H1 (cell line): Measurements from ENCODE around the gene GOLIM4. TPM values are rescaled to one million over a fixed set of nuclear protein-coding genes. Genes with fewer than 3 reads are reported as not detected.

Experiments used
- CTCF ChIA-PET: fragments of 300-600 bp; sonication (Branson Sonifier 250); formaldehyde crosslinking; loops from one replicate; lab custom pipeline; 2021; ENCODE audit not compliant: partially characterized antibody; lab: Charles Lee
- POLR2A ChIA-PET: fragments of 300-600 bp; sonication (Branson Sonifier 250); formaldehyde crosslinking; loops from one replicate; lab custom pipeline; 2021; ENCODE audit warnings: inconsistent platforms; ENCODE audit not compliant: partially characterized antibody; lab: Charles Lee
- DNase-seq, 2 experiments: peaks; one replicate each; pipeline versions ENCODE4 v3.0.0 to v3.0.0-alpha.2; 2010 to 2022; ENCODE audit warnings: low spot score in 2 of 2, low read depth in 1 of 2, mixed read lengths in 1 of 2
- FAIRE-seq: peaks from 2 replicates; lab custom pipeline; 2011; peaks lifted over from hg19 to GRCh38; lab: Jason Lieb, UNC
- H2AFZ ChIP-seq: 2 replicates; pipeline ENCODE4 v1.8.1; 2012; ENCODE audit warnings: low read length, inconsistent platforms
- H2AK5ac ChIP-seq: 2 replicates; pipeline ENCODE4 v1.6.1; 2013; ENCODE audit warnings: low read depth, low read length
- H2BK120ac ChIP-seq: replicated peaks from 2 replicates; pipeline ENCODE3; 2013; ENCODE audit warnings: low read depth, low read length, inconsistent platforms
- H2BK12ac ChIP-seq: 2 replicates; pipeline ENCODE4 v1.6.1; 2013; ENCODE audit warnings: low read depth, low read length
- H2BK15ac ChIP-seq: 2 replicates; pipeline ENCODE4 v1.6.1; 2013; ENCODE audit warnings: low read length
- H2BK20ac ChIP-seq: 2 replicates; pipeline ENCODE4 v1.6.1; 2013; ENCODE audit warnings: low read length
- H2BK5ac ChIP-seq: 2 replicates; pipeline ENCODE4 v1.6.1; 2013; ENCODE audit warnings: low read depth, low read length
- H3K14ac ChIP-seq: 2 replicates; pipeline ENCODE4 v1.6.1; 2013; ENCODE audit warnings: inconsistent platforms; ENCODE audit not compliant: insufficient read length
- H3K18ac ChIP-seq: 2 replicates; pipeline ENCODE4 v1.6.1; 2013; ENCODE audit warnings: low read length; ENCODE audit errors: extremely low read depth
- H3K23ac ChIP-seq: 2 replicates; pipeline ENCODE4 v1.6.1; 2013; ENCODE audit warnings: inconsistent platforms; ENCODE audit not compliant: insufficient read length
- H3K23me2 ChIP-seq: 2 replicates; pipeline ENCODE4 v1.6.1; 2013; ENCODE audit warnings: low read depth, low read length
- H3K27ac ChIP-seq: 2 replicates; pipeline ENCODE4 v1.6.1; 2011; ENCODE audit warnings: low read depth, low read length, inconsistent platforms
- H3K27me3 ChIP-seq, 4 experiments: replicated peaks in 1 of 4; 1 replicate in 1 of 4; 2 replicates in 3 of 4; pipeline versions ENCODE4 v1.6.1 to v1.8.1; 2011 to 2013; ENCODE audit warnings: low read length in 3 of 4, mild to moderate bottlenecking in 3 of 4, inconsistent platforms in 2 of 4, mixed read lengths in 2 of 4, moderate library complexity in 1 of 4; ENCODE audit not compliant: control insufficient read depth in 3 of 4, insufficient read depth in 3 of 4; ENCODE audit errors: extremely low read depth in 1 of 4
- H3K36me3 ChIP-seq, 4 experiments: 2 replicates each; pipeline versions ENCODE4 v1.6.1 to v1.8.1; 2011 to 2013; ENCODE audit warnings: mild to moderate bottlenecking in 4 of 4, low read length in 3 of 4, moderate library complexity in 2 of 4, control low read depth in 1 of 4, inconsistent platforms in 1 of 4; ENCODE audit not compliant: insufficient read depth in 4 of 4, control insufficient read depth in 2 of 4
- H3K4ac ChIP-seq: replicated peaks from 2 replicates; pipeline ENCODE3; 2013; ENCODE audit warnings: low read length, low read depth, mixed read lengths, inconsistent platforms; ENCODE audit not compliant: insufficient read length
- H3K4me1 ChIP-seq, 4 experiments: replicated peaks in 1 of 4; 1 replicate in 1 of 4; 2 replicates in 3 of 4; pipeline versions ENCODE4 v1.6.1 to v1.8.1; 2011 to 2013; ENCODE audit warnings: low read length in 3 of 4, inconsistent platforms in 2 of 4, mixed read lengths in 1 of 4; ENCODE audit not compliant: insufficient read depth in 4 of 4, control insufficient read depth in 3 of 4
- H3K4me2 ChIP-seq, 2 experiments: 2 replicates each; pipeline versions ENCODE4 v1.6.1 to v1.8.1; 2011 to 2013; ENCODE audit warnings: low read depth in 2 of 2, low read length in 2 of 2, control low read depth in 1 of 2, inconsistent platforms in 1 of 2, mild to moderate bottlenecking in 1 of 2; ENCODE audit not compliant: insufficient read depth in 1 of 2
- H3K4me3 ChIP-seq, 4 experiments: fragments of 200-600, 300-600 bp in 1 of 4; sonication (generic), shearing (Covaris generic), sonication (Bioruptor Twin) in 1 of 4; 2 replicates each; pipeline versions ENCODE4 v1.5.1 to v1.8.1; 2011 to 2016; ENCODE audit warnings: low read length in 4 of 4, low read depth in 3 of 4, control low read depth in 2 of 4, inconsistent platforms in 2 of 4, mild to moderate bottlenecking in 2 of 4, mixed read lengths in 1 of 4, moderate library complexity in 1 of 4; ENCODE audit not compliant: insufficient read depth in 2 of 4; ENCODE audit errors: extremely low read depth in 1 of 4
- H3K56ac ChIP-seq: replicated peaks from 2 replicates; pipeline ENCODE3; 2013; ENCODE audit warnings: low read depth, mild to moderate bottlenecking, mixed read lengths, low read length, inconsistent platforms; ENCODE audit not compliant: insufficient read length
- H3K79me1 ChIP-seq: 2 replicates; pipeline ENCODE4 v1.6.1; 2013; ENCODE audit warnings: low read depth, low read length, control low read depth
- H3K79me2 ChIP-seq, 2 experiments: 2 replicates each; pipeline versions ENCODE4 v1.6.1 to v1.8.1; 2012 to 2013; ENCODE audit warnings: low read length in 2 of 2, mild to moderate bottlenecking in 2 of 2, inconsistent platforms in 1 of 2; ENCODE audit not compliant: insufficient read depth in 2 of 2, control insufficient read depth in 1 of 2
- H3K9ac ChIP-seq, 4 experiments: replicated peaks in 1 of 4; 1 replicate in 1 of 4; 2 replicates in 3 of 4; pipeline versions ENCODE4 v1.6.1 to v1.8.1; 2011 to 2013; ENCODE audit warnings: low read depth in 3 of 4, low read length in 3 of 4, control low read depth in 2 of 4, mild to moderate bottlenecking in 2 of 4, moderate library complexity in 2 of 4, inconsistent platforms in 1 of 4; ENCODE audit errors: extremely low read depth in 1 of 4
- H3K9me3 ChIP-seq, 2 experiments: 2 replicates each; pipeline versions ENCODE4 v1.6.1 to v1.8.1; 2012 to 2013; ENCODE audit warnings: mild to moderate bottlenecking in 2 of 2, moderate library complexity in 2 of 2, control low read depth in 1 of 2, inconsistent platforms in 1 of 2, low read depth in 1 of 2, low read length in 1 of 2, mixed read lengths in 1 of 2; ENCODE audit not compliant: insufficient read depth in 2 of 2
- H4K20me1 ChIP-seq, 2 experiments: replicated peaks in 1 of 2; 2 replicates each; pipeline versions ENCODE3 to v1.8.1; 2011 to 2013; ENCODE audit warnings: inconsistent platforms in 2 of 2, low read length in 2 of 2, mild to moderate bottlenecking in 1 of 2; ENCODE audit not compliant: insufficient read depth in 2 of 2, control insufficient read depth in 1 of 2
- H4K5ac ChIP-seq: 2 replicates; pipeline ENCODE4 v1.6.1; 2013; ENCODE audit warnings: low read length, low read depth, mixed read lengths, inconsistent platforms; ENCODE audit not compliant: insufficient read length
- H4K8ac ChIP-seq: 2 replicates; pipeline ENCODE4 v1.8.0; 2013; ENCODE audit warnings: mild to moderate bottlenecking, moderate library complexity, low read length, inconsistent platforms; ENCODE audit not compliant: insufficient read depth; ENCODE audit errors: extremely low read depth
- H4K91ac ChIP-seq: replicated peaks from 2 replicates; pipeline ENCODE3; 2013; ENCODE audit warnings: low read length, mixed read lengths, inconsistent platforms; ENCODE audit not compliant: insufficient read length
- TEAD4 ChIP-seq: IDR thresholded peaks from 2 replicates; pipeline ENCODE4 v1.6.1; 2012; ENCODE audit warnings: low read depth, low read length, inconsistent platforms, mixed read lengths
- WGBS, 2 experiments: shearing (Covaris generic) in 1 of 2; methylation state at CpG; one replicate each; pipeline versions ENCODE4 v1.1.6 to v1.1.7; 2013 to 2015; ENCODE audit warnings: low lambda C conversion rate in 2 of 2, mixed read lengths in 2 of 2, inconsistent platforms in 1 of 2, low coverage in 1 of 2, missing lambda C conversion rate in 1 of 2; ENCODE audit not compliant: insufficient replicate concordance in 2 of 2, insufficient coverage in 1 of 2, insufficient read length in 1 of 2; ENCODE audit errors: extremely low coverage in 1 of 2, missing lambda C conversion rate in 1 of 2; 5-methylcytosine and 5-hydroxymethylcytosine counted together
- polyA plus RNA-seq, 7 experiments: library from polyadenylated mRNA; depleted of rRNA in 3 of 7; stranded (reverse) in 5 of 7; unstranded in 2 of 7; fragments of >200 nt in 5 of 7; fragments of 200-250 nt in 2 of 7; gene quantifications; 1 replicate in 5 of 7; 2 replicates in 1 of 7; 4 replicates in 1 of 7; pipeline versions ENCODE4 v1.2.1 to v1.2.3, GENCODE V29; 2011 to 2013; ENCODE audit warnings: missing spikeins in 2 of 7, mixed read lengths in 2 of 7
- total RNA-seq: library from RNA; stranded (reverse); fragmentation: NEBNext Ultra II Directional; extraction: Animal tissue kit (Norgen Biotek cat#: 25700); gene quantifications from 2 replicates; pipeline ENCODE4 v1.2.1, GENCODE V29; 2021

The GOLIM4 gene
- total and polyA plus RNA-seq, 2 of the 8 experiments (the other 6 are each of a cell fraction or from before 2014, with no cell fraction given), result 5.6 to 29.7 TPM

DNA sequence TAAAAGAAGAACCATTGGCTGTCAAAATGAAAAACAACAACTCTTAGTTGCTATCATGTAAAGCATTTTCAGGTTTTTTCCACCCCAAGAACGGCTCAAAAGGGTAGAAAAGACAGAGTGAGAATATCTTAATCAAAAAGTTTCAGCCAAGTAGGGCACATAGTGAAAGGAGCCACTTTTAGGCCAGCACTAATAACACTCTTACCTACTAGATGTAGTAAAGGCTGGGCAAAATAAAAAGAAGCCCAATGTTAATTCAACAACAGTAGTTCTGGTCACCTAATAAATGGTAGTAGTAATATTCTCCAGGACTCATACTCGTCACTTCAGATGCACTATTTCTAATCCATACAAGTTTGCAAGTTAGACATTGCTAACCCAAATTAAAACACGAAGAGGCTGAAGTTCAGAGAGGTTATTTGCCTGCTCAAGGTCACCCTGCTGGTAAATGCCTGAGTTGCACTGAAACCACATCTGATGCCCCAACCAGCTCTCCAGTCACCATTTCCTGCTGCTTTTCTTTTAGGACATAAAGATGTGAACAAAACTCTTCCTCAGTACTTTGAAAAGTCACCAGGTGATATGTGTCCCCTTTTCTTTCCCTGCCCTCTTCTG is 7.5 kb downstream of the GOLIM4 start:
- Histone ChIP-seq H3K23ac (no peak overlapping the region), H3K18ac (no peak overlapping the region), H3K36me3 (no peaks in the 10 kb centered on the region), H3K56ac (no peak overlapping the region), H4K20me1 (no peaks in the 10 kb centered on the region), H3K79me1 (no peaks in the 10 kb centered on the region), H3K4me1 (peaks cover 0 to 3% (median 3%) of the 10 kb centered on the region in 4 experiments; a peak in 3 of 7 replicates), H3K14ac (no peak overlapping the region), H2BK5ac (no peak overlapping the region), H3K27me3 (no peaks in the 10 kb centered on the region), H4K5ac (no peak overlapping the region), H3K4me2 (peak overlapping the region in 1 of 2 experiments; percentile 16; a peak in 1 of 4 replicates), H3K79me2 (peaks cover 3 to 95% of the 10 kb centered on the region in 2 experiments; a peak in 3 of 4 replicates), H3K9ac (no peak overlapping the region), H3K27ac (no peak overlapping the region), H2BK20ac (no peak overlapping the region), H2BK120ac (no peak overlapping the region), H2AK5ac (no peak overlapping the region), H3K4ac (no peak overlapping the region), H3K4me3 (no peak overlapping the region), H4K91ac (no peak overlapping the region), H2AFZ (no peak overlapping the region), H4K8ac (no peak overlapping the region), H2BK12ac (no peak overlapping the region), H2BK15ac (no peak overlapping the region), H3K23me2 (no peaks in the 10 kb centered on the region), H3K9me3 (no peaks in the 10 kb centered on the region)
- POLR2A ChIA-PET, result interaction anchor here (1.5 kb wide), 1 partner anchor 8 kb away, joined by 3 read pairs; the partner anchor contains the start of gene GOLIM4
- FAIRE-seq (peak; percentile 73), DNase-seq (no peak)
- CTCF ChIA-PET, result interaction anchor here (0.9 to 3.5 kb wide), 19 partner anchors 8 to 161 kb away, joined by 3 to 16 read pairs (median 5); no protein-coding TSS in a partner anchor
- 48% methylated on average over 3 of the region's 3 CpGs; no CpG with 5 or more reads in 1 of the 2 experiments for WGBS, 2 experiments
- 0 out of 2 replicates have a peak, but pooled peaks have one; percentile 8 for TF ChIP-seq TEAD4
